Naive thymus-derived CD4-positive, alpha-beta T cell (primary cell): ENCODE measurements around the gene VPS26A. TPM values are rescaled to one million over a fixed set of nuclear protein-coding genes. Genes with fewer than 3 reads are reported as not detected.

Experiments used
- ATAC-seq: fragments of 150-1000 bp; cut with Tn5 transposase; 2 replicates; pipeline ENCODE4 v1.10.0; 2021; ENCODE audit warnings: mild to moderate bottlenecking, moderate library complexity
- CTCF ChIA-PET: fragments of 350-600 bp; sonication (Branson Sonifier 250); formaldehyde crosslinking; loops from one replicate; lab custom pipeline; 2021; ENCODE audit warnings: antibody characterized with exemption; lab: Charles Lee
- POLR2A ChIA-PET: fragments of 350-600 bp; sonication (Branson Sonifier 250); formaldehyde crosslinking; loops from one replicate; lab custom pipeline; 2021; ENCODE audit warnings: antibody characterized with exemption, inconsistent platforms; lab: Charles Lee
- DNase-seq, 9 donors: peaks; one replicate each; pipeline versions ENCODE4 v3.0.0 to v3.0.0-alpha.2; 2020 to 2022; ENCODE audit warnings: mixed read lengths in 1 of 9
- H3K27ac ChIP-seq: one replicate; pipeline ENCODE4 v1.7.0; 2013; ENCODE audit warnings: mild to moderate bottlenecking, low read depth, low read length, moderate library complexity
- H3K27me3 ChIP-seq, 2 donors: one replicate each; pipeline ENCODE4 v1.7.0; 2013; ENCODE audit warnings: low read length in 2 of 2, mild to moderate bottlenecking in 2 of 2, moderate library complexity in 2 of 2; ENCODE audit not compliant: control insufficient read depth in 2 of 2, insufficient read depth in 2 of 2
- H3K36me3 ChIP-seq, 3 experiments: 1 replicate in 2 of 3; 2 replicates in 1 of 3; pipeline ENCODE4 v1.7.0; 2013; ENCODE audit warnings: low read length in 3 of 3, mild to moderate bottlenecking in 3 of 3, moderate library complexity in 1 of 3; ENCODE audit not compliant: insufficient read depth in 3 of 3, control insufficient read depth in 2 of 3
- H3K4me1 ChIP-seq, 2 donors: one replicate each; pipeline ENCODE4 v1.7.0; 2013; ENCODE audit warnings: low read length in 2 of 2, mild to moderate bottlenecking in 2 of 2, moderate library complexity in 1 of 2; ENCODE audit not compliant: control insufficient read depth in 2 of 2, insufficient read depth in 2 of 2
- H3K4me3 ChIP-seq: 2 replicates; pipeline ENCODE4 v1.7.0; 2013; ENCODE audit warnings: mild to moderate bottlenecking, low read length
- H3K9me3 ChIP-seq, 3 experiments: 1 replicate in 2 of 3; 2 replicates in 1 of 3; pipeline ENCODE4 v1.7.0; 2013; ENCODE audit warnings: low read length in 3 of 3; ENCODE audit not compliant: control insufficient read depth in 2 of 3
- H3K27ac Mint-ChIP-seq, 9 donors: one replicate each; pipeline ENCODE4 v1.8.0; 2020 to 2022; ENCODE audit warnings: mixed read lengths in 9 of 9, mild to moderate bottlenecking in 8 of 9, moderate library complexity in 5 of 9, inconsistent platforms in 2 of 9
- H3K27me3 Mint-ChIP-seq, 5 donors: one replicate each; pipeline ENCODE4 v1.8.0; 2021 to 2022; ENCODE audit warnings: mixed read lengths in 5 of 5, mild to moderate bottlenecking in 1 of 5
- H3K36me3 Mint-ChIP-seq, 5 donors: one replicate each; pipeline ENCODE4 v1.8.0; 2020 to 2022; ENCODE audit warnings: mixed read lengths in 5 of 5, mild to moderate bottlenecking in 3 of 5, inconsistent platforms in 1 of 5
- H3K4me1 Mint-ChIP-seq, 7 donors: one replicate each; pipeline ENCODE4 v1.8.0; 2020 to 2022; ENCODE audit warnings: mixed read lengths in 7 of 7, mild to moderate bottlenecking in 3 of 7, inconsistent platforms in 1 of 7
- H3K4me3 Mint-ChIP-seq, 10 donors: one replicate each; pipeline ENCODE4 v1.8.0; 2020 to 2022; ENCODE audit warnings: mild to moderate bottlenecking in 10 of 10, mixed read lengths in 10 of 10, moderate library complexity in 6 of 10, inconsistent platforms in 2 of 10
- H3K9me3 Mint-ChIP-seq, 11 donors: one replicate each; pipeline ENCODE4 v1.8.0; 2020 to 2022; ENCODE audit warnings: mixed read lengths in 11 of 11, mild to moderate bottlenecking in 4 of 11, inconsistent platforms in 1 of 11, moderate library complexity in 1 of 11
- intact Hi-C, 2 donors: fragments of 100-400 bp; cut with micrococcal nuclease; formaldehyde crosslinking; loops; one replicate each; pipeline ENCODE4 v1.15.1; 2023
- polyA plus RNA-seq, 2 donors: library from polyadenylated mRNA; unstranded; fragments of 300-500 nt; fragmentation: Illumina TruSeq; gene quantifications; one replicate each; pipeline ENCODE4 v1.2.3, GENCODE V29; 2021
- total RNA-seq, 6 experiments: library from RNA in 5 of 6; stranded (reverse) in 5 of 6; gene quantifications; 1 replicate in 5 of 6; 2 replicates in 1 of 6; pipeline ENCODE4 v1.2.3 and lab custom pipeline; 2021 to 2026

The VPS26A gene
- total and polyA plus RNA-seq, 7 experiments from 2014 or later: 25.5 to 35.0 (median 29.1) TPM

DNA sequence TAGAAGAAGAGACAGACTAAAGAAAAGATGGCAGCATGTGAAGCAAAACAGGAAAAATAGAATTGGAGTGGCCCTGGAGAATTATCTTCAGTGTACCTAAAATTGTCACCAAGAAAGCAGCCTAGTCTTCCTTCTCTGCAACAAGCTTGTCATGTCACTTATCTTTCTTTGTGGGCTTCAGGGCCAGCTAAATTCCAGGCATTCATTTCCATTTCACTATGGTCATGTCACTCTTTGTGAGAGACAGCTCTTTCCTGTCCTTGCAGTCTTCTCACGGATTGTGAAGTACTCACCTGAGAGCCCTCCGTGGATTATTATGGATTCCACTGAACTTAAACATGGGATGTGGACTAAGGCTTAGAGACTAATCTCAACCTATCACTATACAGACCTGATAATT is 87.1 kb downstream of the VPS26A start:
- Mint-ChIP-seq H3K27me3 (peaks cover 0 to 7% (median 0%) of the 10 kb centered on the region in 5 donors), H3K9me3 (peaks cover 0 to 7% (median 0%) of the 10 kb centered on the region in 11 donors), H3K4me3 (no peak overlapping the region), H3K36me3 (peaks cover 0 to 44% (median 25%) of the 10 kb centered on the region in 5 donors), H3K4me1 (peaks cover 9 to 68% (median 14%) of the 10 kb centered on the region in 7 donors), H3K27ac (peak overlapping the region in 1 of 9 donors; percentile 80)
- Histone ChIP-seq H3K9me3 (no peaks in the 10 kb centered on the region), H3K36me3 (peaks cover 4 to 30% (median 18%) of the 10 kb centered on the region in 3 experiments), H3K4me3 (no peak overlapping the region), H3K27ac (no peak overlapping the region), H3K27me3 (no peaks in the 10 kb centered on the region), H3K4me1 (peaks cover 11 to 25% of the 10 kb centered on the region in 2 donors)
- ATAC-seq (no peak), DNase-seq (no peak)
- ChIA-PET POLR2A (no interaction called here), CTCF (interaction anchor here (1.1 kb wide), 1 partner anchor 255 kb away, joined by 3 read pairs; the partner anchor contains the start of gene DDX21)
- intact Hi-C loops: no loop called here

DNA sequence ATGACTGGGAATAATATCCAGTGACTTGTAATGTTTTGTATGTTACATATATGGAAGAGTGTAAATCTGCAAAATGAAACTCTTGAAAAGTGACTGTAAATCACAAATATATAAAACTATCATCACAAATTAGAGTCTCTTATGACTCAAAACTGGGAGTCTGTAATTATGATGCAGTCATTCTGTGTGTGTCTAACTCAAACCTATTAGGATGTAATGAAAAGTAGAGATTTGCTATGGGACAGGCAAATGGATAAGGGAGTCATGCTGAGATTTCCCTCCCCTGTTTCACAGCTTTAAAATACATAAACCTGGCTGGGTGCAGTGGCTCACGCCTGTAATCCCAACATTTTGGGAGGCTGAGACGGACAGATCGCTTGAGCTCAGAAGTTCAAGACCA is 87.5 kb downstream of the VPS26A start:
- Histone ChIP-seq H3K4me1 (peaks cover 11 to 20% of the 10 kb centered on the region in 2 donors), H3K9me3 (no peaks in the 10 kb centered on the region), H3K36me3 (peaks cover 0 to 26% (median 18%) of the 10 kb centered on the region in 3 experiments), H3K27me3 (no peaks in the 10 kb centered on the region), H3K4me3 (no peak overlapping the region), H3K27ac (no peak overlapping the region)
- DNase-seq (no peak), ATAC-seq (no peak)
- peaks cover 9 to 68% (median 11%) of the 10 kb centered on the region in 7 donors for H3K4me1 Mint-ChIP-seq
- intact Hi-C loops: no loop called here
- POLR2A ChIA-PET: no interaction called here
- no peak overlapping the region for H3K27ac Mint-ChIP-seq
- peaks cover 0 to 7% (median 0%) of the 10 kb centered on the region in 11 donors for H3K9me3 Mint-ChIP-seq
- no peak overlapping the region for H3K4me3 Mint-ChIP-seq
- CTCF ChIA-PET: interaction anchor here (0.6 to 1.2 kb wide), 3 partner anchors 20 to 256 kb away, joined by 3 read pairs; partner anchors contain the start of gene DDX21
- H3K27me3 Mint-ChIP-seq: peaks cover 0 to 7% (median 0%) of the 10 kb centered on the region in 5 donors
- H3K36me3 Mint-ChIP-seq: peaks cover 0 to 40% (median 21%) of the 10 kb centered on the region in 5 donors

DNA sequence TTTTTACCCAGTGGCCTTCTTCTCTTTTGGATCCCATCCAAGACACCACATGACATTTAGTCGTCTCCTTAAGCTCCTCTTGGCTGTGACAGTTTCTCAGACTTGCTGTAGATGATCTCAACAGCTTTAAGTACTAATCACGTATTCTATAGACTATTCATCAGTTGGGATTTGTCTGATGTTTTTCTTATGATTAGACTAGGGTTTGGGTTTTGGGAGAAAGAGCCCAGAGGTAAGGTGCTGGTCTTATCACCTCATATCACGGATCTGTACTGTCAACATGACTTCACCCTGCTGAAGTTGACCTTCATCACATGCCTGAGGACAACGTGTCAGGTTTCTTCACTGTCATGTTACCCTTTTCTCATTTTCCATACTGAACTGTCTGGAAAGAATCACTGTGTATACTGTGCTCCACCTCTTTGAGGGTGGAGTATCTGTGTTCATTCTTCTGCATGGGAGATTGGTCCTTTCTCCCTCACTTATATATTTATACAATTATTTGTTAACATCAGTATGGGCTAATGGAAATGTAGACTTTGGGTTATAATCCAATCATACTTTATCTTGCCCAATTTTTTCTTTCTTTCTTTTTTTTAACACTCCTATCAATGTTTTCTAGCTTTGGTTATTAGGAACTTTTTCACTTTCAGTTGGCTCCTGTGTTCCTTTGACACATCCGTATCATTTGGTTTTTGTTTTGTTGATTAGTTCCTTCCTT is 89.8 kb downstream of the VPS26A start:
- ChIA-PET POLR2A (no interaction called here), CTCF (no interaction called here)
- H3K27ac Mint-ChIP-seq: peak overlapping the region in 1 of 9 donors; percentile 6
- Histone ChIP-seq H3K9me3 (no peaks in the 10 kb centered on the region), H3K4me1 (peaks cover 11 to 20% of the 10 kb centered on the region in 2 donors), H3K27ac (no peak overlapping the region), H3K27me3 (no peaks in the 10 kb centered on the region), H3K4me3 (no peak overlapping the region), H3K36me3 (peaks cover 0 to 6% (median under 1%) of the 10 kb centered on the region in 3 experiments)
- no peak for ATAC-seq
- intact Hi-C loops: no loop called here
- peaks cover 9 to 50% (median 11%) of the 10 kb centered on the region in 7 donors for H3K4me1 Mint-ChIP-seq
- H3K27me3 Mint-ChIP-seq: peaks cover 0 to 7% (median 0%) of the 10 kb centered on the region in 5 donors
- peaks cover 0 to 24% (median 5%) of the 10 kb centered on the region in 5 donors for H3K36me3 Mint-ChIP-seq
- no peak overlapping the region for H3K4me3 Mint-ChIP-seq
- DNase-seq: no peak
- H3K9me3 Mint-ChIP-seq: peaks cover 0 to 7% (median 0%) of the 10 kb centered on the region in 11 donors

DNA sequence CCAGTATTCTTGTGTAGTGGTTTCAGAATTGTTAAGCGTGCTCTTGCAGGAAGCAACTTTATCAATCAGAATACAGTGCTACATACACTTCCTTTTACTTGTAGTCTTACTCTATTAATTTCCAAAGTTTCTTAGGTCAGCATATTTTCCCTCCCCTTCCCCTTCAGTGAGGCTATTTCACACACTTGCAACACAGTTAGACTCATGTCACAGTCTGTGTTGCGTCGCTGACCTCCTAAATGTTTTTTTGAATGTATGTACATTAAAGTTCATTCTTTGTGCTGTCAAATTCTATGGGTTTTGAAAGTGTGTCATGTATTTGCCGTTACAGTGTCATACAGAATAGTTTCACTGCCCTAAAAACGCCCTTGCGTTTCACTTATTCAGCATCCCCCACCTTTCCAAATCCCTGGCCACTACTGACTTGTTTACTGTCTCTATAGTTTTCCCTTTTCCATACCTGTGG is 90.7 kb downstream of the VPS26A start:
- no peak overlapping the region for H3K27ac ChIP-seq
- CTCF ChIA-PET: interaction anchor here (0.7 to 1.2 kb wide), 3 partner anchors 18 to 208 kb away, joined by 3 read pairs; no protein-coding TSS in a partner anchor
- no peaks in the 10 kb centered on the region for H3K27me3 ChIP-seq
- Mint-ChIP-seq H3K4me1 (peaks cover 9 to 42% (median 11%) of the 10 kb centered on the region in 7 donors), H3K36me3 (peaks cover 0 to 15% (median 0%) of the 10 kb centered on the region in 5 donors), H3K27me3 (peaks cover 0 to 7% (median 0%) of the 10 kb centered on the region in 5 donors), H3K4me3 (peak overlapping the region in 2 of 10 donors; percentile 15 to 60), H3K9me3 (peaks cover 0 to 7% (median 0%) of the 10 kb centered on the region in 11 donors), H3K27ac (peak overlapping the region in 2 of 9 donors; percentile 20 to 88)
- H3K4me1 ChIP-seq: peaks cover 11 to 20% of the 10 kb centered on the region in 2 donors
- ATAC-seq: peak; percentile 59
- no peak for DNase-seq
- intact Hi-C loops: no loop called here
- no peaks in the 10 kb centered on the region for H3K36me3 ChIP-seq
- POLR2A ChIA-PET: no interaction called here
- no peaks in the 10 kb centered on the region for H3K9me3 ChIP-seq
- no peak overlapping the region for H3K4me3 ChIP-seq

DNA sequence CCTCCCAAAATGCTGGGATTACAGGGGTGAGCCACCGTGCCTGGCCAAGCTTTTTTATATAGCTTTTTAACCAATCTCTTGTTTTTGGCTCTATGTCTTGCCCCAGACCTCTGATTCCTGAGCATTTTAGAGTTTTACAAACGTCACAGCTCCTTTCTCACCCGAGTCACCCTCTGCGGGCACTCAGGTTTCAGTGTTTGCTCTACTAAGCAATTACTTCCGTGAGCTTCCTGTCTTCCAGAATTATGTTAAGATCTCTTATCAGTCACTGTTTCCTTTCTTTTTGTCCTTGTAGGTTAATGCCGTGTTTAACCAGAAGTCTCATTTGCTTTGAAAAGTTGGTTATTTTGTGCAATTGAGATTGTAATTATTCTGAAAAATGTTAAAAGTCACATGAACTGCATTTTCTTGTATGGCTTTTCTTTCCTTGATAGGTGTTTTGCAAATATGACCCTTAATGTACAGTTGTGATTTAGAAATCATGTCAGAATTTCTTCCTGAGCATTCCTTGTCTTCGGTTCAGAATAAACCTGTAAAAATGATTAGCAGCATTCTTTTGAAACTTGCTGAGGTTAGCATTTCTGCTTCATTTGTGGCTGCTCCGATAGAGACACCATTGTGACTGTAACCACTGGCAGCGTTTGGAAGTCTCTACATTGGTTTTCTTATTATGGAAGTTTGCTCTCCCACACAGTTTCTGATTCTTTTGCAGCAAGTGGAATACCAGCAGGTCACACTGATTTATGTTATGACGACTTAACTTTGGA is 91.6 kb downstream of the VPS26A start:
- peak overlapping the region in 8 of 10 donors; percentile 20 to 73 (median 56) for H3K4me3 Mint-ChIP-seq
- intact Hi-C loops: no loop called here
- peaks cover 0 to 7% (median 0%) of the 10 kb centered on the region in 11 donors for H3K9me3 Mint-ChIP-seq
- Histone ChIP-seq H3K27me3 (no peaks in the 10 kb centered on the region), H3K4me3 (no peak overlapping the region), H3K27ac (no peak overlapping the region), H3K36me3 (no peaks in the 10 kb centered on the region), H3K4me1 (peaks cover 11 to 20% of the 10 kb centered on the region in 2 donors), H3K9me3 (no peaks in the 10 kb centered on the region)
- H3K4me1 Mint-ChIP-seq: peaks cover 9 to 35% (median 11%) of the 10 kb centered on the region in 7 donors
- peak in 2 of 9 donors; percentile 25 for DNase-seq
- peak overlapping the region in 7 of 9 donors; percentile 25 to 88 (median 51) for H3K27ac Mint-ChIP-seq
- ChIA-PET CTCF (interaction anchor here (0.7 to 1.2 kb wide), 3 partner anchors 17 to 209 kb away, joined by 3 read pairs; no protein-coding TSS in a partner anchor), POLR2A (no interaction called here)
- peak; percentile 61 for ATAC-seq
- H3K27me3 Mint-ChIP-seq: peaks cover 0 to 7% (median 0%) of the 10 kb centered on the region in 5 donors
- H3K36me3 Mint-ChIP-seq: peaks cover 0 to 10% (median 0%) of the 10 kb centered on the region in 5 donors

GRCh38 chr10:69216577-69217118 is 92.7 kb downstream of the VPS26A start:
- H3K4me3 ChIP-seq: no peak overlapping the region
- H3K36me3 ChIP-seq: no peaks in the 10 kb centered on the region
- no peak overlapping the region for H3K27ac ChIP-seq
- Mint-ChIP-seq H3K9me3 (peaks cover 0 to 7% (median 0%) of the 10 kb centered on the region in 11 donors), H3K4me3 (no peak overlapping the region), H3K27ac (no peak overlapping the region), H3K4me1 (peaks cover 9 to 38% (median 11%) of the 10 kb centered on the region in 7 donors), H3K27me3 (peaks cover 0 to 7% (median 0%) of the 10 kb centered on the region in 5 donors), H3K36me3 (peaks cover 0 to 10% (median 0%) of the 10 kb centered on the region in 5 donors)
- POLR2A ChIA-PET: interaction anchor here (0.5 to 1.1 kb wide), 3 partner anchors 10 to 16 kb away, joined by 3 to 5 read pairs (median 3); no protein-coding TSS in a partner anchor
- CTCF ChIA-PET: no interaction called here
- ATAC-seq (no peak), DNase-seq (no peak)
- no peaks in the 10 kb centered on the region for H3K9me3 ChIP-seq
- intact Hi-C loops: no loop called here
- H3K4me1 ChIP-seq: peaks cover 11 to 24% of the 10 kb centered on the region in 2 donors
- no peaks in the 10 kb centered on the region for H3K27me3 ChIP-seq
